SU-DHL-6 (cell line): ENCODE measurements around the gene BCL2L15.

ENCODE experiments used
- H2AFZ ChIP-seq: fragments of 200-600 bp; sonication (generic); 2 replicates; pipeline ENCODE4 v1.6.1; 2014; ENCODE audit warnings: low read depth, mild to moderate bottlenecking, moderate library complexity, mixed read lengths, antibody characterized with exemption, low read length; ENCODE audit not compliant: severe bottlenecking
- H3F3A ChIP-seq: fragments of 200-600 bp; shearing (Covaris generic); 2 replicates; pipeline ENCODE4 v1.6.0; 2016; ENCODE audit warnings: antibody characterized with exemption, mild to moderate bottlenecking; ENCODE audit not compliant: insufficient read depth
- H3K27ac ChIP-seq: fragments of 200-600 bp; sonication (generic); 2 replicates; pipeline ENCODE4 v1.5.1; 2016; ENCODE audit warnings: low read depth, mild to moderate bottlenecking, low read length, moderate library complexity, mixed read lengths
- H3K27me3 ChIP-seq: fragments of 200-600 bp; sonication (generic), shearing (Covaris generic); 2 replicates; pipeline ENCODE4 v1.6.0; 2014; ENCODE audit warnings: mild to moderate bottlenecking, low read length
- H3K36me3 ChIP-seq: fragments of 200-600 bp; sonication (generic); 2 replicates; pipeline ENCODE4 v1.6.1; 2014; ENCODE audit warnings: mild to moderate bottlenecking, low read length, mixed read lengths
- H3K4me2 ChIP-seq: fragments of 300-600, 200-600 bp; shearing (Covaris generic), sonication (generic); 2 replicates; pipeline ENCODE4 v1.6.0; 2014; ENCODE audit warnings: low read length, low read depth, mild to moderate bottlenecking; ENCODE audit not compliant: poor library complexity, severe bottlenecking
- H3K4me3 ChIP-seq: fragments of 200-600 bp; sonication (generic); 2 replicates; pipeline ENCODE4 v1.5.1; 2014; ENCODE audit warnings: antibody characterized with exemption, low read length, mild to moderate bottlenecking, mixed read lengths; ENCODE audit not compliant: insufficient read depth, poor library complexity, severe bottlenecking
- H3K79me2 ChIP-seq: fragments of 200-600 bp; sonication (generic); 2 replicates; pipeline ENCODE4 v1.6.1; 2014; ENCODE audit warnings: mild to moderate bottlenecking, low read length, moderate library complexity; ENCODE audit not compliant: insufficient read depth
- H3K9ac ChIP-seq: fragments of 200-600 bp; sonication (generic); 2 replicates; pipeline ENCODE4 v1.7.0; 2014; ENCODE audit warnings: mild to moderate bottlenecking, low read length
- H3K9me2 ChIP-seq: fragments of 200-600 bp; sonication (generic); replicated peaks from 2 replicates; pipeline ENCODE4 v1.6.1; 2014; ENCODE audit warnings: low read length; ENCODE audit not compliant: insufficient read depth
- H3K9me3 ChIP-seq: fragments of 200-600 bp; sonication (generic); 2 replicates; pipeline ENCODE4 v1.6.1; 2014; ENCODE audit warnings: low read length, mixed read lengths; ENCODE audit not compliant: insufficient read depth
- H4K20me1 ChIP-seq: fragments of 200-600 bp; sonication (generic); 2 replicates; pipeline ENCODE4 v1.6.1; 2014; ENCODE audit warnings: low read depth, mild to moderate bottlenecking, antibody characterized with exemption, low read length, moderate library complexity, mixed read lengths
- EZH2phosphoT487 ChIP-seq: fragments of 200-600 bp; sonication (generic), shearing (Covaris generic); conservative IDR thresholded peaks from 2 replicates; pipeline ENCODE4 v1.6.1; 2018; ENCODE audit warnings: mild to moderate bottlenecking, antibody characterized with exemption, low read length, moderate library complexity, mixed read lengths
- TF ChIP-seq, protein P1 (sequence below): fragments of 200-600 bp; sonication (generic); IDR thresholded peaks from one replicate; pipeline ENCODE4 v1.5.1; 2017; ENCODE audit warnings: antibody characterized with exemption, mild to moderate bottlenecking, low read length, moderate library complexity; ENCODE audit not compliant: insufficient read depth, poor library complexity, severe bottlenecking

The BCL2L15 gene

DNA sequence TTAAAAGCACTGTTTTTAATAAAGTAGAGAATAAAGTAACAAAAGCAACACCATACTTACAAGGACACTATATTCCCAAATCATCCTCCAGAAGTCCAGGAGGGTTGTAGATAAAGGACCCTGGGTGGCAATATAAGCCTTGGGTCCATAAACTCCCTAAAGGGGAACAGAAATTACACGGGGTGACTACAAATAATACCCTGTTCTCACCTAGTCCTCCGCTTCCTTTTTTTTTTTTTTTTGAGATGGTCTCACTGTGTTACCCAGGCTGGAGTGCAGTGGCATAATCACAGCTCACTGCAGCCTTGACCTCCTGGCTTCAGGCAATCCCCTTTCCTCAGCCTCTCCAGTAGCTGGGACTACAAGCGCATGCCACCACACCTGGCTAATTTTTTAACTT, 29.0 kb downstream of the BCL2L15 start:
- Histone ChIP-seq H3K9me2 (no peaks in the 10 kb centered on the region), H3K27ac (peak overlapping the region; percentile 69), H3K4me3 (no peak overlapping the region), H2AFZ (no peak overlapping the region), H3K9me3 (no peaks in the 10 kb centered on the region), H3K4me2 (peak overlapping the region; percentile 59), H3K36me3 (peaks cover 24% of the 10 kb centered on the region), H3K27me3 (no peaks in the 10 kb centered on the region), H3K79me2 (peaks cover 13% of the 10 kb centered on the region), H4K20me1 (no peaks in the 10 kb centered on the region), H3K9ac (peak overlapping the region; percentile 7; the same call in 1 of the 2 replicates), H3F3A (peaks cover 26% of the 10 kb centered on the region)
- TF ChIP-seq, protein P1, sequence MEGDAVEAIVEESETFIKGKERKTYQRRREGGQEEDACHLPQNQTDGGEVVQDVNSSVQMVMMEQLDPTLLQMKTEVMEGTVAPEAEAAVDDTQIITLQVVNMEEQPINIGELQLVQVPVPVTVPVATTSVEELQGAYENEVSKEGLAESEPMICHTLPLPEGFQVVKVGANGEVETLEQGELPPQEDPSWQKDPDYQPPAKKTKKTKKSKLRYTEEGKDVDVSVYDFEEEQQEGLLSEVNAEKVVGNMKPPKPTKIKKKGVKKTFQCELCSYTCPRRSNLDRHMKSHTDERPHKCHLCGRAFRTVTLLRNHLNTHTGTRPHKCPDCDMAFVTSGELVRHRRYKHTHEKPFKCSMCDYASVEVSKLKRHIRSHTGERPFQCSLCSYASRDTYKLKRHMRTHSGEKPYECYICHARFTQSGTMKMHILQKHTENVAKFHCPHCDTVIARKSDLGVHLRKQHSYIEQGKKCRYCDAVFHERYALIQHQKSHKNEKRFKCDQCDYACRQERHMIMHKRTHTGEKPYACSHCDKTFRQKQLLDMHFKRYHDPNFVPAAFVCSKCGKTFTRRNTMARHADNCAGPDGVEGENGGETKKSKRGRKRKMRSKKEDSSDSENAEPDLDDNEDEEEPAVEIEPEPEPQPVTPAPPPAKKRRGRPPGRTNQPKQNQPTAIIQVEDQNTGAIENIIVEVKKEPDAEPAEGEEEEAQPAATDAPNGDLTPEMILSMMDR: no peak
- TF ChIP-seq EZH2phosphoT487: no peak

DNA sequence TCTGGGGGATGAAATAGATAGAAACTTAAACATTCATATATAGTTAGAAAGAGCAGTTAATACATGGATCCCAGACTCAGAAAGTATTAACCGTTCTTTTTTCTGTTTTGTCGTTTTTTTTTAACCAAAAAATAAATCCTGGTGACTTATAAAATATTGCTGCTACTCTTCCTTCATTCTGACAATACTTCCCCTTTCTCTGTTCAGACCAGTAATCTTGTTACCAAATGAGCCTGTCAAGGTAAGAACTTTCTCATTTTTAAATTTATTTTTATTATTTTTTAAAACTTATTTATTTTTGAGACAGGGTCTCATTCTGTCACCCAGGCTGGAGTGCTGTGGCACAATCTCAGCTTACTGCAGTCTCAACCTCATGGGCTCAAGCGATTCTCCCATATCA, 29.6 kb downstream of the BCL2L15 start:
- peak overlapping the region; percentile 69 for H3K27ac ChIP-seq
- H3K4me2 ChIP-seq: peak overlapping the region; percentile 40
- H3K9me2 ChIP-seq: no peaks in the 10 kb centered on the region
- H3K9ac ChIP-seq: 0 out of 2 replicates have a peak overlapping the region, but pooled peaks have one; percentile 7
- no peak overlapping the region for H2AFZ ChIP-seq
- TF ChIP-seq, protein P1: no peak
- TF ChIP-seq EZH2phosphoT487: no peak
- H3F3A ChIP-seq: peaks cover 26% of the 10 kb centered on the region
- peaks cover 24% of the 10 kb centered on the region for H3K36me3 ChIP-seq
- H3K4me3 ChIP-seq: no peak overlapping the region
- H3K79me2 ChIP-seq: peaks cover 13% of the 10 kb centered on the region
- H3K27me3 ChIP-seq: no peaks in the 10 kb centered on the region
- no peaks in the 10 kb centered on the region for H3K9me3 ChIP-seq
- H4K20me1 ChIP-seq: no peaks in the 10 kb centered on the region

DNA sequence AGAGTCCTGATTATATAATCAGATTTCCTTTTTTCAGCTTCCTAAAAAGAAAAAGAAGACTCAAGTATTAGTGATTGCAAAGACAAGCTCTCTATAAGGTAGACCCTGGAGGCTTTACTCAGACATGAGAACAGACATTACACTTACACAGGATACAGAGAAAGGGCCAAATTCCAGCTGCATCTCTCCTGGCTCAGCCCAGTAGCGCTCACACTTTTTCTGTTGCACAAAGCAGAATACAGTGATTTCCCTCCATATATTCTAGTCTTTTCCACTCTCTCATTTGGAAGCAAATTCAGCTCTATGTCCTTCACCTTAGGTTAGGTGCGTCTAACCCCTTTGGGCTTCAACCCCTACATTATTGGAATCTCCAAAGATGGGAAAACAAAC, 31.0 kb downstream of the BCL2L15 start:
- Histone ChIP-seq H3F3A (peaks cover 26% of the 10 kb centered on the region), H3K79me2 (peaks cover 7% of the 10 kb centered on the region), H3K27ac (no peak overlapping the region), H3K9ac (no peak overlapping the region), H3K36me3 (peaks cover 27% of the 10 kb centered on the region), H3K9me3 (no peaks in the 10 kb centered on the region), H3K4me2 (no peak overlapping the region), H4K20me1 (no peaks in the 10 kb centered on the region), H2AFZ (no peak overlapping the region), H3K4me3 (no peak overlapping the region), H3K9me2 (no peaks in the 10 kb centered on the region), H3K27me3 (no peaks in the 10 kb centered on the region)
- TF ChIP-seq, protein P1: no peak
- TF ChIP-seq EZH2phosphoT487: no peak
